GM12801 (cell line): ENCODE data around the gene RNF141.

Experiments
- CTCF ChIP-seq: IDR thresholded peaks from one replicate; pipeline ENCODE4 v1.5.1; 2011; ENCODE audit warnings: control low read depth; ENCODE audit not compliant: insufficient read length; ENCODE audit errors: extremely low read depth

RNF141 gene

GRCh38 chr11:10540915-10541560 is at the start of gene RNF141:
Gene RNF141 (minus strand): TSS chr11:10541187. CDS start chr11:10534158, 7,029 bp downstream.
- no peak for TF ChIP-seq CTCF

GRCh38 chr11:10590218-10590915 is 49.4 kb upstream of the RNF141 start:
- no peak for TF ChIP-seq CTCF

- no peak for TF ChIP-seq CTCF
These were observed 47.9 kb upstream of the RNF141 start for GRCh38 chr11:10588904-10589303.

GRCh38 chr11:10587995-10588394 is 47.0 kb upstream of the RNF141 start:
- TF ChIP-seq CTCF: no peak

GRCh38 chr11:10587388-10587787 is 46.4 kb upstream of the RNF141 start:
- TF ChIP-seq CTCF: no peak

- TF ChIP-seq CTCF: no peak
These were observed 43.1 kb upstream of the RNF141 start for GRCh38 chr11:10584071-10584501.

- no peak for TF ChIP-seq CTCF
These were observed 40.6 kb upstream of the RNF141 start for GRCh38 chr11:10581481-10582019.
